HepG2 (cell line): ENCODE measurements around the gene ZBTB48. TPM values are rescaled to one million over a fixed set of nuclear protein-coding genes. Genes with fewer than 3 reads are reported as not detected.

ENCODE experiments used
- ASH2L ChIP-seq: fragments of 300-600, 200-600 bp; sonication (generic); IDR thresholded peaks from 2 replicates; pipeline ENCODE4 v1.7.0; 2017; ENCODE audit warnings: low read depth, mild to moderate bottlenecking, moderate library complexity, mixed read lengths, low read length; ENCODE audit not compliant: insufficient read length
- BCL6 ChIP-seq: IDR thresholded peaks from 2 replicates; pipeline ENCODE4 v1.6.1; 2016; ENCODE audit warnings: missing genetic modification reagents, missing compliant biosample characterization
- CHCHD3 ChIP-seq: sonication (generic); formaldehyde crosslinking; IDR thresholded peaks from 2 replicates; pipeline ENCODE4 v1.8.0; 2022; ENCODE audit warnings: mild to moderate bottlenecking, missing genetic modification reagents, moderate library complexity
- DPF2 ChIP-seq: sonication (generic); formaldehyde crosslinking; IDR thresholded peaks from 2 replicates; pipeline ENCODE4 v1.4.0; 2020; ENCODE audit warnings: mild to moderate bottlenecking, low read depth, missing genetic modification reagents, borderline replicate concordance
- KDM5B ChIP-seq: sonication (generic); formaldehyde crosslinking; IDR thresholded peaks from 2 replicates; pipeline ENCODE4 v1.4.0; 2020; ENCODE audit warnings: missing genetic modification reagents, mild to moderate bottlenecking, borderline replicate concordance
- KLF12 ChIP-seq: sonication (generic); formaldehyde crosslinking; IDR thresholded peaks from 2 replicates; pipeline ENCODE4 v1.4.0; 2020; ENCODE audit warnings: missing genetic modification reagents, borderline replicate concordance
- PRMT3 ChIP-seq: sonication (generic); formaldehyde crosslinking; IDR thresholded peaks from 2 replicates; pipeline ENCODE4 v1.8.1; 2022; ENCODE audit warnings: low read depth, mild to moderate bottlenecking, moderate library complexity, missing genetic modification reagents, borderline replicate concordance
- SCMH1 ChIP-seq: sonication (generic); formaldehyde crosslinking; IDR thresholded peaks from 2 replicates; pipeline ENCODE4 v1.9.0; 2021; ENCODE audit warnings: missing genetic modification reagents, mild to moderate bottlenecking, borderline replicate concordance
- TMF1 ChIP-seq: sonication (generic); formaldehyde crosslinking; IDR thresholded peaks from 2 replicates; pipeline ENCODE4 v1.8.1; 2022; ENCODE audit warnings: low read depth, missing genetic modification reagents
- ZEB1 ChIP-seq: IDR thresholded peaks from 2 replicates; pipeline ENCODE4 v1.6.1; 2012; ENCODE audit warnings: mild to moderate bottlenecking, low read depth, inconsistent platforms; ENCODE audit not compliant: insufficient replicate concordance
- ZNF337 ChIP-seq: sonication (generic); formaldehyde crosslinking; IDR thresholded peaks from 2 replicates; pipeline ENCODE4 v1.5.1; 2020; ENCODE audit warnings: missing genetic modification reagents, low read depth, mild to moderate bottlenecking, borderline replicate concordance
- ZNF441 ChIP-seq: sonication (generic); formaldehyde crosslinking; IDR thresholded peaks from 2 replicates; pipeline ENCODE4 v1.7.0; 2021; ENCODE audit warnings: missing genetic modification reagents, borderline replicate concordance
- ZNF460 ChIP-seq: sonication (generic); formaldehyde crosslinking; IDR thresholded peaks from 2 replicates; pipeline ENCODE4 v1.5.1; 2020; ENCODE audit warnings: missing genetic modification reagents, mild to moderate bottlenecking, borderline replicate concordance
- ZNF737 ChIP-seq: sonication (generic); formaldehyde crosslinking; IDR thresholded peaks from 2 replicates; pipeline ENCODE4 v1.5.0; 2020; ENCODE audit warnings: missing genetic modification reagents, mild to moderate bottlenecking, borderline replicate concordance
- ZNF773 ChIP-seq: sonication (generic); formaldehyde crosslinking; IDR thresholded peaks from 2 replicates; pipeline ENCODE4 v1.4.0; 2020; ENCODE audit warnings: missing genetic modification reagents, borderline replicate concordance
- ZSCAN21 ChIP-seq: sonication (generic); formaldehyde crosslinking; IDR thresholded peaks from 2 replicates; pipeline ENCODE4 v1.8.0; 2022; ENCODE audit warnings: mild to moderate bottlenecking, missing genetic modification reagents, moderate library complexity, borderline replicate concordance
- ZSCAN31 ChIP-seq: sonication (generic); formaldehyde crosslinking; IDR thresholded peaks from 2 replicates; pipeline ENCODE4 v1.5.0; 2020; ENCODE audit warnings: low read depth, mild to moderate bottlenecking, missing genetic modification reagents
- polyA plus RNA-seq, 8 experiments: library from polyadenylated mRNA; depleted of rRNA in 3 of 8; stranded (reverse) in 7 of 8; unstranded in 1 of 8; fragments of >200 nt; fragmentation: Illumina TruSeq in 4 of 8; extraction: Trizol in 4 of 8; gene quantifications; 2 replicates each; pipeline versions ENCODE4 v1.2.1 to v1.2.3, GENCODE V29; 2011 to 2016; ENCODE audit warnings: low read depth in 4 of 8, missing spikeins in 1 of 8, mixed read lengths in 1 of 8; ENCODE audit not compliant: insufficient read depth in 1 of 8
- total RNA-seq, 5 experiments: library from RNA; depleted of rRNA; stranded (reverse); fragments of >200 nt; fragmentation: Illumina TruSeq; extraction: Trizol; gene quantifications; 2 replicates each; pipeline ENCODE4 v1.2.3, GENCODE V29; 2016; ENCODE audit warnings: low read depth in 1 of 5
- TF ChIP-seq, protein P1 (sequence below): sonication (generic); formaldehyde crosslinking; IDR thresholded peaks from 2 replicates; pipeline ENCODE4 v1.4.0; 2020; ENCODE audit warnings: missing genetic modification reagents, mild to moderate bottlenecking, borderline replicate concordance
- TF ChIP-seq, protein P2 (sequence below): sonication (generic); formaldehyde crosslinking; IDR thresholded peaks from 2 replicates; pipeline ENCODE4 v1.5.0; 2020; ENCODE audit warnings: missing genetic modification reagents
- TF ChIP-seq, protein P3 (sequence below): sonication (generic); formaldehyde crosslinking; IDR thresholded peaks from 2 replicates; pipeline ENCODE4 v1.8.1; 2023; ENCODE audit warnings: mild to moderate bottlenecking, moderate library complexity, missing genetic modification reagents
- TF ChIP-seq, protein P4 (sequence below): sonication (generic); formaldehyde crosslinking; IDR thresholded peaks from 2 replicates; pipeline ENCODE4 v1.4.0; 2020; ENCODE audit warnings: mild to moderate bottlenecking, missing genetic modification reagents
- TF ChIP-seq, protein P5 (sequence below): sonication (generic); formaldehyde crosslinking; IDR thresholded peaks from 2 replicates; pipeline ENCODE4 v1.8.0; 2022; ENCODE audit warnings: mild to moderate bottlenecking, missing genetic modification reagents, moderate library complexity

Gene ZBTB48
- total and polyA plus RNA-seq, 2 of the 13 experiments (the other 11 are each of a cell fraction or from before 2014, with no cell fraction given), result 13.0 to 17.1 TPM

DNA sequence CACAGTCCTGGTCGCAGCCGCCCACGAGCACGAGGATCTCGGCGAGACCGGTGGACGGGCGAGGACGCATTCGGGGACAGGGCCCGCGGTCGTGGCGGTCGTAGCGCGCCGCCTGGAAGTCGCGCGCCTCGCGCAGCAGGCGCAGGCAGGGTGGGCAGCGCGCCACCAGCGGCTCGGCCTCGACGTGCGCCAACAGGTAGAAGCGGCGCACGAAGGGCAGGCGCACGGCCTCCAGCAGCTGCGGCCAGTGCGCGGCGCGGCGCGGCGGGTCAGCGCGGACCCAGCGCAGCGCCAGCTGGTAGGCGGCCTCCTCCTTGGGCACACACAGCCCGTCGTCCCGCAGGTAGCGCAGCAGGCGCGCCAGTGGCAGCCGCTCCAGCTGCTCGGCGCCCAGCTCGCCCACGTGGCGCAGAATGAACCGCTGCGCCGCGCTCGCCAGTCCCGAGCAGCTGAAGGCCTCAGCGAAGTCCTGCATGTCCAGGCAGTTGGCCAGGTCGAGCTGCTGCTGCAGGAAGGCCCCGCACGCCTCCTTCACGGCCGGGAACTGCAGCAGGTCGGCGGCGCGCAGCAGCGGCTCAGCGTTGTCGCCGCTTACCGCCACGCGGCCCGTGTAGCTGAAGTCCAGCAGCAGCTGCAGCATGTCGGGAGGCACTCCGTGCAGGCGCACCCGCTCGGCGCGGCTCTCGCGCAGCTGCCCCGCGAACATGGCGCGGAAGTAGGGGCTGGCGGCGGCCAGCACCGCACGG, 22.3 kb downstream of the ZBTB48 start (continued):
- TF ChIP-seq, protein P1, sequence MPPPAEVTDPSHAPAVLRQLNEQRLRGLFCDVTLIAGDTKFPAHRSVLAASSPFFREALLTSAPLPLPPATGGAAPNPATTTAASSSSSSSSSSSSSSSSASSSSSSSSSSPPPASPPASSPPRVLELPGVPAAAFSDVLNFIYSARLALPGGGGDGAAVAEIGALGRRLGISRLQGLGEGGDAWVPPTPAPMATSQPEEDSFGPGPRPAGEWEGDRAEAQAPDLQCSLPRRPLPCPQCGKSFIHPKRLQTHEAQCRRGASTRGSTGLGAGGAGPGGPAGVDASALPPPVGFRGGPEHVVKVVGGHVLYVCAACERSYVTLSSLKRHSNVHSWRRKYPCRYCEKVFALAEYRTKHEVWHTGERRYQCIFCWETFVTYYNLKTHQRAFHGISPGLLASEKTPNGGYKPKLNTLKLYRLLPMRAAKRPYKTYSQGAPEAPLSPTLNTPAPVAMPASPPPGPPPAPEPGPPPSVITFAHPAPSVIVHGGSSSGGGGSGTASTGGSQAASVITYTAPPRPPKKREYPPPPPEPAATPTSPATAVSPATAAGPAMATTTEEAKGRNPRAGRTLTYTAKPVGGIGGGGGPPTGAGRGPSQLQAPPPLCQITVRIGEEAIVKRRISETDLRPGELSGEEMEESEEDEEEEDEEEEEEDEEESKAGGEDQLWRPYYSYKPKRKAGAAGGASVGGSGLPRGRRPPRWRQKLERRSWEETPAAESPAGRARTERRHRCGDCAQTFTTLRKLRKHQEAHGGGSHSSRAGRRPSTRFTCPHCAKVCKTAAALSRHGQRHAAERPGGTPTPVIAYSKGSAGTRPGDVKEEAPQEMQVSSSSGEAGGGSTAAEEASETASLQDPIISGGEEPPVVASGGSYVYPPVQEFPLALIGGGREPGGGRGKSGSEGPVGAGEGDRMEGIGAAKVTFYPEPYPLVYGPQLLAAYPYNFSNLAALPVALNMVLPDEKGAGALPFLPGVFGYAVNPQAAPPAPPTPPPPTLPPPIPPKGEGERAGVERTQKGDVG, result 0 out of 2 replicates have a peak, but pooled peaks have one; percentile 28
- TF ChIP-seq ZNF460 (CRISPR knock-in tag), result no peak; the same call in 1 of the 2 replicates
- no peak for TF ChIP-seq SCMH1 (CRISPR knock-in tag)
- TF ChIP-seq TMF1, result 0 out of 2 replicates have a peak, but pooled peaks have one; percentile 50
- TF ChIP-seq, protein P2, sequence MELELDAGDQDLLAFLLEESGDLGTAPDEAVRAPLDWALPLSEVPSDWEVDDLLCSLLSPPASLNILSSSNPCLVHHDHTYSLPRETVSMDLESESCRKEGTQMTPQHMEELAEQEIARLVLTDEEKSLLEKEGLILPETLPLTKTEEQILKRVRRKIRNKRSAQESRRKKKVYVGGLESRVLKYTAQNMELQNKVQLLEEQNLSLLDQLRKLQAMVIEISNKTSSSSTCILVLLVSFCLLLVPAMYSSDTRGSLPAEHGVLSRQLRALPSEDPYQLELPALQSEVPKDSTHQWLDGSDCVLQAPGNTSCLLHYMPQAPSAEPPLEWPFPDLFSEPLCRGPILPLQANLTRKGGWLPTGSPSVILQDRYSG (CRISPR knock-in tag), result peak; percentile 77; the same call in 1 of the 2 replicates
- TF ChIP-seq ASH2L, result peak; percentile 47
- peak; percentile 9 for TF ChIP-seq KLF12 (CRISPR knock-in tag)
- TF ChIP-seq, protein P3, sequence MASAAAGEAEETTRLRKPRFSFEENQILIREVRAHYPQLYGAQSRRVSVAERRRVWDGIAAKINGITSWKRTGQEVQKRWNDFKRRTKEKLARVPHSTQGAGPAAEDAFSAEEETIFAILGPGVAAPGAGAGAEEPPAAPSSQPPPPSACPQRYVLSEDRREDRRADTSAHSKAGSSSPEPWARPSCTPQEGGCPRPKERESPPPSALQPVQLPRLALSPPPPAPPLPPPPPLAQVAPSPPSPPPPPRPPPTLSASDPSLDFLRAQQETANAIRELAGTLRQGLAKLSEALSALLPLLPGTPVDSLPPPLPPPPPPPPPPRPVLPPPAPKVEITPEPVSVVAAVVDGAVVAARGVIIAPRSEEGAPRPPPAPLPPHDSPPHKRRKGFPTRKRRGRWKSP (CRISPR knock-in tag), result peak; percentile 97
- TF ChIP-seq BCL6, result 0 out of 2 replicates have a peak, but pooled peaks have one; percentile 1
- TF ChIP-seq ZNF737 (CRISPR knock-in tag), result no peak
- no peak; the same call in 1 of the 2 replicates for TF ChIP-seq ZNF441 (CRISPR knock-in tag)
- TF ChIP-seq, protein P4, sequence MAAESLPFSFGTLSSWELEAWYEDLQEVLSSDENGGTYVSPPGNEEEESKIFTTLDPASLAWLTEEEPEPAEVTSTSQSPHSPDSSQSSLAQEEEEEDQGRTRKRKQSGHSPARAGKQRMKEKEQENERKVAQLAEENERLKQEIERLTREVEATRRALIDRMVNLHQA (CRISPR knock-in tag), result no peak
- TF ChIP-seq, protein P5, sequence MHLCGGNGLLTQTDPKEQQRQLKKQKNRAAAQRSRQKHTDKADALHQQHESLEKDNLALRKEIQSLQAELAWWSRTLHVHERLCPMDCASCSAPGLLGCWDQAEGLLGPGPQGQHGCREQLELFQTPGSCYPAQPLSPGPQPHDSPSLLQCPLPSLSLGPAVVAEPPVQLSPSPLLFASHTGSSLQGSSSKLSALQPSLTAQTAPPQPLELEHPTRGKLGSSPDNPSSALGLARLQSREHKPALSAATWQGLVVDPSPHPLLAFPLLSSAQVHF, result no peak
- TF ChIP-seq ZEB1, result no peak
- no peak for TF ChIP-seq DPF2 (CRISPR knock-in tag)
- peak; percentile 60; the same call in 1 of the 2 replicates for TF ChIP-seq ZSCAN31
- peak; percentile 73; the same call in 1 of the 2 replicates for TF ChIP-seq CHCHD3 (CRISPR knock-in tag)
- TF ChIP-seq PRMT3 (CRISPR knock-in tag), result no peak
- peak; percentile 56; the same call in 1 of the 2 replicates for TF ChIP-seq ZNF773 (CRISPR knock-in tag)
- TF ChIP-seq ZSCAN21 (CRISPR knock-in tag), result peak; percentile 27; the same call in 1 of the 2 replicates
- no peak for TF ChIP-seq ZNF337 (CRISPR knock-in tag)
- TF ChIP-seq KDM5B (CRISPR knock-in tag), result peak; percentile 21
